NCI-H1436 (cell line): ENCODE measurements around the gene CAMK2N2.
"Not testable (repeated sequence)": the region's sequence is repeated elsewhere in the genome, so short reads cannot be mapped to it uniquely, and the experiment has no call there.

ENCODE experiments used
- DNase-seq: peaks from one replicate; lab custom pipeline; 2025; lab: John Stamatoyannopoulos, UW

CAMK2N2 gene

GRCh38 chr3:184272269-184272668 lies 10.9 kb upstream of the CAMK2N2 start:
- no peak for DNase-seq

- DNase-seq = not testable (repeated sequence)
These were observed 5.9 kb upstream of the CAMK2N2 start for GRCh38 chr3:184267249-184267648.

- DNase-seq = no peak
These were observed 1.4 kb upstream of the CAMK2N2 start for GRCh38 chr3:184262764-184263179.

GRCh38 chr3:184261854-184262763 lies 756 bp upstream of the CAMK2N2 start:
- DNase-seq = peak; percentile 76

- no peak for DNase-seq
These were observed 556 bp downstream of the CAMK2N2 start for GRCh38 chr3:184260724-184261269.

GRCh38 chr3:184259878-184260723 lies 1.3 kb downstream of the CAMK2N2 start:
- peak; percentile 18 for DNase-seq

GRCh38 chr3:184259396-184259877 lies 1.9 kb downstream of the CAMK2N2 start:
- DNase-seq = no peak

- no peak for DNase-seq
These were observed 2.4 kb downstream of the CAMK2N2 start for GRCh38 chr3:184258926-184259325.

- no peak for DNase-seq
These were observed 4.1 kb downstream of the CAMK2N2 start for GRCh38 chr3:184257083-184257915.

- DNase-seq = no peak
These were observed 5.9 kb downstream of the CAMK2N2 start for GRCh38 chr3:184255291-184256039.

- DNase-seq = peak; percentile 96
These were observed 11.1 kb downstream of the CAMK2N2 start for GRCh38 chr3:184250167-184250828.

GRCh38 chr3:184249412-184250166 lies 11.8 kb downstream of the CAMK2N2 start, which contains the start of gene EEF1AKMT4:
Gene EEF1AKMT4, plus strand, starts transcription at chr3:184249672. Its CDS starts 23 bp downstream, at chr3:184249695.
- peak; percentile 99 for DNase-seq

- DNase-seq = peak; percentile 92
These were observed 12.6 kb downstream of the CAMK2N2 start, which contains the start of gene ALG3 for GRCh38 chr3:184248454-184249411. Gene ALG3, minus strand, starts transcription at chr3:184248962. Its CDS starts 22 bp downstream, at chr3:184248940.

- DNase-seq = no peak
These were observed 19.1 kb downstream of the CAMK2N2 start for GRCh38 chr3:184242297-184242685.

- DNase-seq = peak; percentile 12
These were observed 19.7 kb downstream of the CAMK2N2 start for GRCh38 chr3:184241447-184242296.

GRCh38 chr3:184241141-184241446 lies 20.3 kb downstream of the CAMK2N2 start:
- no peak for DNase-seq
